Endothelial cell (in vitro differentiated cells): ENCODE data around the gene KRI1. TPM values are rescaled to one million over a fixed set of nuclear protein-coding genes. Genes with fewer than 3 reads are reported as not detected.
"Not testable (repeated sequence)": the region's sequence is repeated elsewhere in the genome, so short reads cannot be mapped to it uniquely, and the experiment has no call there.

Experiments
- DNase-seq: peaks from one replicate; pipeline ENCODE4 v3.0.0; 2021; ENCODE audit warnings: low spot score
- H3K27ac Mint-ChIP-seq: one replicate; pipeline ENCODE4 v1.8.0; 2021; ENCODE audit warnings: mixed read lengths, inconsistent platforms; ENCODE audit not compliant: unreplicated experiment
- H3K27me3 Mint-ChIP-seq: one replicate; pipeline ENCODE4 v1.8.0; 2021; ENCODE audit warnings: mild to moderate bottlenecking, moderate library complexity, mixed read lengths, inconsistent platforms; ENCODE audit not compliant: unreplicated experiment
- H3K36me3 Mint-ChIP-seq: one replicate; pipeline ENCODE4 v1.8.0; 2021; ENCODE audit warnings: mild to moderate bottlenecking, low read depth, mixed read lengths, inconsistent platforms; ENCODE audit not compliant: unreplicated experiment
- H3K4me1 Mint-ChIP-seq: one replicate; pipeline ENCODE4 v1.8.0; 2021; ENCODE audit warnings: mild to moderate bottlenecking, mixed read lengths, inconsistent platforms; ENCODE audit not compliant: unreplicated experiment
- H3K4me3 Mint-ChIP-seq: one replicate; pipeline ENCODE4 v1.8.0; 2021; ENCODE audit warnings: mild to moderate bottlenecking, mixed read lengths, inconsistent platforms; ENCODE audit not compliant: unreplicated experiment
- H3K9me3 Mint-ChIP-seq: one replicate; pipeline ENCODE4 v1.8.0; 2021; ENCODE audit warnings: mixed read lengths, inconsistent platforms; ENCODE audit not compliant: unreplicated experiment
- total RNA-seq: library from RNA; stranded (reverse); fragmentation: NEBNext Ultra II Directional; extraction: Animal tissue kit (Norgen Biotek cat#: 25700); gene quantifications from one replicate; pipeline ENCODE4 v1.2.1, GENCODE V29; 2021; ENCODE audit not compliant: unreplicated experiment
- TF ChIP-seq, protein P1 (sequence below): fragments of 200-600 bp; sonication (generic); IDR thresholded peaks from one replicate; pipeline ENCODE4 v1.5.0; 2021; ENCODE audit warnings: antibody characterized with exemption; ENCODE audit not compliant: unreplicated experiment

KRI1 gene
- total RNA-seq, 1 donor from 2014 or later = 25.2 TPM

DNA sequence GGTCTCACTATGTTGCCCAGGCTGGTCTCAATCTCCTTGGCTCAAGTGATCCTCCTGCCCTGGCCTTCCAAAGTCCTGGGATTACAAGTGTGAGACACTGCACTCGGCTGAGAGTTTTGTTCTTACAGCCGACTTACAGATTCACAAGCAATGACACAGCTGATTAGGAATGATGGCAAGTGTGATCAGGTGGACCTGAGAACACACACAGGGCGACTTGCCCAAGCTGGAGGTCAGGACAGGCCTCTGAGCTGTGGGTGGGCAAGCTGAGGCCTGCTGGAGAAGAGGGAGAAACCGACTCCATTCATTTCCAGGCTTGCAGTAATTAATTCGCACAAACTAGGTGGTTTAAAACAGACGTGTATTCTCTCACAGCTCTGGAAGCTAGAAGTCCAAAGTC, 30.2 kb downstream of the KRI1 start:
- Mint-ChIP-seq H3K4me3 (no peak overlapping the region), H3K27ac (no peak overlapping the region), H3K36me3 (peaks cover 4% of the 10 kb centered on the region), H3K9me3 (no peaks in the 10 kb centered on the region), H3K4me1 (no peaks in the 10 kb centered on the region), H3K27me3 (peaks cover 6% of the 10 kb centered on the region)
- TF ChIP-seq, protein P1, sequence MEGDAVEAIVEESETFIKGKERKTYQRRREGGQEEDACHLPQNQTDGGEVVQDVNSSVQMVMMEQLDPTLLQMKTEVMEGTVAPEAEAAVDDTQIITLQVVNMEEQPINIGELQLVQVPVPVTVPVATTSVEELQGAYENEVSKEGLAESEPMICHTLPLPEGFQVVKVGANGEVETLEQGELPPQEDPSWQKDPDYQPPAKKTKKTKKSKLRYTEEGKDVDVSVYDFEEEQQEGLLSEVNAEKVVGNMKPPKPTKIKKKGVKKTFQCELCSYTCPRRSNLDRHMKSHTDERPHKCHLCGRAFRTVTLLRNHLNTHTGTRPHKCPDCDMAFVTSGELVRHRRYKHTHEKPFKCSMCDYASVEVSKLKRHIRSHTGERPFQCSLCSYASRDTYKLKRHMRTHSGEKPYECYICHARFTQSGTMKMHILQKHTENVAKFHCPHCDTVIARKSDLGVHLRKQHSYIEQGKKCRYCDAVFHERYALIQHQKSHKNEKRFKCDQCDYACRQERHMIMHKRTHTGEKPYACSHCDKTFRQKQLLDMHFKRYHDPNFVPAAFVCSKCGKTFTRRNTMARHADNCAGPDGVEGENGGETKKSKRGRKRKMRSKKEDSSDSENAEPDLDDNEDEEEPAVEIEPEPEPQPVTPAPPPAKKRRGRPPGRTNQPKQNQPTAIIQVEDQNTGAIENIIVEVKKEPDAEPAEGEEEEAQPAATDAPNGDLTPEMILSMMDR = no peak
- DNase-seq = no peak

DNA sequence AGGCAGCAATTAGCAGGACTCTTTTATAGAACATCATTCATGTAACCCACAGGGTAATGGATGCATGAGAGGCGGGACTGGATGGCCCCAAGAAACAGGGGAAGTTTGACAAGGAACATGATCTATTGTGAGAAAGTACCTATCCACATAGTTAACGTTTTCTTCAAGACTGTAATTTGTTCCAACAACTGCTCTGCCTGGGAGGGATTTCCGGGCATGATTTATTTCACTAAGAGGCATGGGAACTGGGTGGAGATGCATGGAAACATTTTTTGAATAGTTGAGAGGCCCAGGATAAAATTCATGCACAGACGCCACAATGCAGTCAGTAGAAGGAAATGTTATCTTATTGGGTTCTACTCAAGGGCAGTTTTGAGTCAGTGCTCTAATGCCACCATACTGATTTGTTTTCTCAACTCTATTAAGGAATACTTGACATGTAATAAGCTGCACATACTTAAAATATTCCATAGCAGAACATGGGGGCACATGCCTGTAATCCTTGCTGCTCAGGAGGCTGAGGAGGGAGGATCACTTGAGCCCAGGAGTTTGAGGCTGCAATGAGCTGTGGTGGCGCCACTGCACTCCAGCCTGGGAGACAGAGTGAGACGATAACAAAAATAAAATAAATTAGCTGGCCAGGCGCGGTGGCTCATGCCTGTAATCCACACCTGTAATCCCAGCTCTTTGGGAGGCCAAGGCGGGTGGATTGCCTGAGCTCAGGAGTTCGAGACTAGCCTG, 32.0 kb downstream of the KRI1 start:
- no peak overlapping the region for H3K27ac Mint-ChIP-seq
- H3K4me1 Mint-ChIP-seq = no peaks in the 10 kb centered on the region
- H3K9me3 Mint-ChIP-seq = no peaks in the 10 kb centered on the region
- no peak overlapping the region for H3K4me3 Mint-ChIP-seq
- peaks cover 4% of the 10 kb centered on the region for H3K27me3 Mint-ChIP-seq
- no peak for DNase-seq
- peaks cover 4% of the 10 kb centered on the region for H3K36me3 Mint-ChIP-seq
- TF ChIP-seq, protein P1 = no peak

DNA sequence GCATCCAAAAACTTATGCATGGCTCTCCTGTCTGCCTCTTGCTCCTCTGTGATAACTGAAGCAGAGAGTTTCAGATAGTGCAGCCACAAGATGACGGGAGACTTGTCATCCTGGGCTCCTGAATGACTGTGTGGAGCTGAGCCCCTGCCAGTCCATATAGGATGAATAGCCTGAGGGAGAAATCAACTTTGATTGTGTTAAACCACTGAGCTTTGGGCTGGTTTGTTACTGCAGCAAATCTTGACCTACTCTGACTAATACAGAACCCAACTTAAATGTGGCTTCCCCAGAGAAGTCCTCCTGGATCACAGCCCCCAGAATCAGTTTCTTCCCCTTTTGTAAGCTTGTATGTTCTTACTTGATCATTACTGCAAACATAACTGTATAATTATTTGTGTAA, 33.4 kb downstream of the KRI1 start:
- TF ChIP-seq, protein P1 = no peak
- H3K4me1 Mint-ChIP-seq = no peaks in the 10 kb centered on the region
- no peaks in the 10 kb centered on the region for H3K9me3 Mint-ChIP-seq
- H3K27me3 Mint-ChIP-seq = peaks cover 4% of the 10 kb centered on the region
- H3K36me3 Mint-ChIP-seq = peaks cover 4% of the 10 kb centered on the region
- no peak overlapping the region for H3K27ac Mint-ChIP-seq
- H3K4me3 Mint-ChIP-seq = no peak overlapping the region
- DNase-seq = no peak

DNA sequence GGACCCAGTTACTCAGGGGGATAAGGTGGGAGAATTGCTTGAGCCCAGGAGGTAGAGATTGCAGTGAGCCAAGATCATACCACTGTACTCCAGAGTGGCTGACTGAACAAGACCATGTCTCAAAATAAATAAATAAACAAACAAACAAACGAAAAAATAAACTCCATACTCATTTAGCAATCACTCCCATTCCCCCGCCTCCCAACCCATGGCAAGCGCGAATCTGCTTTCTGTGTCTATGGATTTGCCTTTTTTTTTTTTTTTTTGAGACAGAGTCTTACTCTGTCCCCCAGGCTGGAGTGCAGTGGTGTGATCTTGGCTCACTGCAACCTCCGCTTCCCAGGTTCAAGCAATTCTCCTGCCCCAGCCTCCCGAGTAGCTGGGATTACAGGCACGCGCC, 38.9 kb downstream of the KRI1 start:
- H3K36me3 Mint-ChIP-seq, H3K4me1 Mint-ChIP-seq, H3K27me3 Mint-ChIP-seq, H3K9me3 Mint-ChIP-seq, H3K27ac Mint-ChIP-seq, DNase-seq, H3K4me3 Mint-ChIP-seq: not testable (repeated sequence)

DNA sequence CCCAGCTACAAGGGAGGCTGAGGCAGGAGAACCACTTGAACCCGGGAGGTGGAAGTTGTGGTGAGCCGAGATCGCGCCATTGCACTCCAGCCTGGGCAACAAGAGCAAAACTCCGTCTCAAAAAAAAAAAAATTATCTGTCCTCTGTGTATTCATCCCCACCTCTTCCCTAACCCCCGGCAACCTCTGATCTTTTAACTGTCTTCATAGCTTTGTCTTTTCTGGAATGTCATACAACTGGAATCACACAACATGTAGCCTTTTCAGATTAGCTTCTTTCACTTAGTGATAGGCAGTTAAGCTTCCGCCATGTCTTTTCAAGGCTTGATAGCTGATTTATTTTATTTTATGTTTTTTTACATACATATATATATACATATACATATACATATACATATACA, 40.2 kb downstream of the KRI1 start:
- TF ChIP-seq, protein P1 = no peak
- Mint-ChIP-seq H3K4me3 (no peak overlapping the region), H3K4me1 (no peaks in the 10 kb centered on the region), H3K36me3 (no peaks in the 10 kb centered on the region), H3K27me3 (no peaks in the 10 kb centered on the region), H3K9me3 (no peaks in the 10 kb centered on the region), H3K27ac (no peak overlapping the region)
- no peak for DNase-seq
